ENCODE results near the gene RENBP. TPM values are rescaled to one million over a fixed set of nuclear protein-coding genes. Genes with fewer than 3 reads are reported as not detected.

RENBP gene
- total RNA-seq, 1 experiment from 2014 or later, result 7.1 TPM

DNA sequence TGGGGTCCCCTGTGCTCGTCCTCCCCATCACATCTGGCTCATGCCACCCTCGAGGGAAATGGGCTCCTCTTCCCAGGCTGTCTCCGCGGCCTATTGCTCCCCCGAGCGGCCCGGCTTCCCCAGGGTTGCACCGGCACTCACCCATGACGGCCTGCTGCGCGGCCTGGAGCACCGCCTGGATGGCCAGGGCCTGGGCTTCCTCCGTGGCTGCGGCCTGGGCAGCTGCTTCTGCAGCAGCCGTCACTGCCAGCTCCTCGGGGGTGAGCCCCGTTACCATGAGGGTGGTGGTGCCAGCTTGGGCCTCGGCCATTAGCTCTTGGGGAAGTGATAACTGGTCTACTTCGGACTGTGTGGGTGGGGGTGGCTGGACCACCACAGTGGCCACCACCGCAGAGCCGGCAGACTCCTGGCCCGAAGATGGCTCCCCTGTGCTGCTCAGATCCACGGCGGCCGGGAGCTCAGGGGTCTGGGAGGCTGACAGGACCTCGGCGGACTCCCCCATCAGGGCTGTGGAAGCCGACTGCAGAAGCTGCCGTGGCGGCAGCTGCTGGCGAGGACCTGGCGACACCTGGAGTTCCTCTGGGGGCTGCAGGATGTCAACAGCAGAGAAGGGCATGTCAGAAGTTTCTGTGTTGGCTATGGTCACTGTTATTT, 8.1 kb upstream of the RENBP start:
- H2BK12ac ChIP-seq (ENCODE audit: insufficient read length, low read depth, low read length), result no peak overlapping the region
- no peak overlapping the region for H4K91ac ChIP-seq (ENCODE audit: insufficient read length, low read depth, low read length)
- no peak overlapping the region for H3K4me2 ChIP-seq (ENCODE audit: insufficient read depth, insufficient read length, low read length)
- H3K27ac Mint-ChIP-seq, result peak overlapping the region in 1 of 3 experiments; percentile 73; a peak in 1 of 7 replicates
- H4K20me1 ChIP-seq (ENCODE audit: control insufficient read depth, insufficient read depth, insufficient read length), result no peaks in the 10 kb centered on the region
- TF ChIP-seq, protein P1, sequence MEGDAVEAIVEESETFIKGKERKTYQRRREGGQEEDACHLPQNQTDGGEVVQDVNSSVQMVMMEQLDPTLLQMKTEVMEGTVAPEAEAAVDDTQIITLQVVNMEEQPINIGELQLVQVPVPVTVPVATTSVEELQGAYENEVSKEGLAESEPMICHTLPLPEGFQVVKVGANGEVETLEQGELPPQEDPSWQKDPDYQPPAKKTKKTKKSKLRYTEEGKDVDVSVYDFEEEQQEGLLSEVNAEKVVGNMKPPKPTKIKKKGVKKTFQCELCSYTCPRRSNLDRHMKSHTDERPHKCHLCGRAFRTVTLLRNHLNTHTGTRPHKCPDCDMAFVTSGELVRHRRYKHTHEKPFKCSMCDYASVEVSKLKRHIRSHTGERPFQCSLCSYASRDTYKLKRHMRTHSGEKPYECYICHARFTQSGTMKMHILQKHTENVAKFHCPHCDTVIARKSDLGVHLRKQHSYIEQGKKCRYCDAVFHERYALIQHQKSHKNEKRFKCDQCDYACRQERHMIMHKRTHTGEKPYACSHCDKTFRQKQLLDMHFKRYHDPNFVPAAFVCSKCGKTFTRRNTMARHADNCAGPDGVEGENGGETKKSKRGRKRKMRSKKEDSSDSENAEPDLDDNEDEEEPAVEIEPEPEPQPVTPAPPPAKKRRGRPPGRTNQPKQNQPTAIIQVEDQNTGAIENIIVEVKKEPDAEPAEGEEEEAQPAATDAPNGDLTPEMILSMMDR (conservative IDR thresholded peaks at IDR 0.05), result no peak
- H3K9ac ChIP-seq (ENCODE audit: extremely low read depth, insufficient read length, low read length), result no peak overlapping the region
- H2BK120ac ChIP-seq (ENCODE audit: low read depth, low read length, poor library complexity, severe bottlenecking), result no peak overlapping the region
- no peak overlapping the region for H3K27ac ChIP-seq (ENCODE audit: insufficient read length, low read depth, low read length)
- no peak overlapping the region for H2AFZ ChIP-seq (ENCODE audit: low read length)
- peaks cover 64 to 90% (median 86%) of the 10 kb centered on the region in 3 experiments for H3K36me3 Mint-ChIP-seq (ENCODE audit: insufficient read depth in 1 of 3, low read depth in 3 of 3)
- H3K79me2 ChIP-seq (ENCODE audit: insufficient read depth, low read length), result no peaks in the 10 kb centered on the region
- no CpG with 5 or more reads among the region's 32 CpGs for WGBS (ENCODE audit: extremely low coverage, insufficient read length, low lambda C conversion rate)
- no peaks in the 10 kb centered on the region for H3K79me1 ChIP-seq (ENCODE audit: insufficient read depth, low read depth, low read length, poor library complexity, severe bottlenecking)
- no peaks in the 10 kb centered on the region for H3K27me3 ChIP-seq (ENCODE audit: insufficient read depth, low read length)
- no peak overlapping the region for H2BK15ac ChIP-seq (ENCODE audit: low read depth, low read length)
- H3K9me3 ChIP-seq (ENCODE audit: control insufficient read depth, low read depth, low read length), result peaks cover 5% of the 10 kb centered on the region
- no peaks in the 10 kb centered on the region; a peak in 2 of 5 replicates for H3K9me3 Mint-ChIP-seq
- no peak overlapping the region for H3K23ac ChIP-seq (ENCODE audit: insufficient read length, low read depth, low read length)
- H3T11ph ChIP-seq (ENCODE audit: low read length), result no peak overlapping the region
- no peak overlapping the region for H3K14ac ChIP-seq (ENCODE audit: insufficient read depth, low read length)
- H3K4me1 Mint-ChIP-seq, result peaks cover under 1 to 26% of the 10 kb centered on the region in 2 experiments
- DNase-seq, result no peak
- no peaks in the 10 kb centered on the region for H3K4me1 ChIP-seq (ENCODE audit: insufficient read depth, low read length)
- no peak overlapping the region for H2BK5ac ChIP-seq (ENCODE audit: insufficient read length, low read length)
- H4K5ac ChIP-seq (ENCODE audit: insufficient read length, low read depth, low read length), result no peak overlapping the region
- no peaks in the 10 kb centered on the region for H3K27me3 Mint-ChIP-seq (ENCODE audit: low read depth)
- no peak overlapping the region for H3K4me3 Mint-ChIP-seq
- no peak overlapping the region for H3K18ac ChIP-seq (ENCODE audit: insufficient read length, low read depth, low read length)
- no peak overlapping the region for H2AK5ac ChIP-seq (ENCODE audit: insufficient read length, low read length)
- H4K8ac ChIP-seq (replicated peaks; ENCODE audit: insufficient read length, low read depth, low read length), result no peak overlapping the region
- H2BK20ac ChIP-seq (ENCODE audit: low read depth, low read length, poor library complexity, severe bottlenecking), result no peak overlapping the region
- H3K23me2 ChIP-seq (ENCODE audit: insufficient read length, low read depth, low read length, poor library complexity, severe bottlenecking), result no peaks in the 10 kb centered on the region
- H3K56ac ChIP-seq (ENCODE audit: insufficient read length, low read depth, low read length), result no peak overlapping the region
- no peak overlapping the region for H3K4ac ChIP-seq (ENCODE audit: low read depth, low read length)
